Stimulated activated naive CD8-positive, alpha-beta T cell treated with anti-CD3 and anti-CD28 coated beads, Interleukin-15, amount 100 ng/mL, for 72 hours (primary cell): Measurements from ENCODE around the gene PPP2R2B.

ENCODE experiments used
- ATAC-seq: fragments of 150-1000 bp; cut with Tn5 transposase; 2 replicates; pipeline ENCODE4 v1.10.0; 2021; ENCODE audit warnings: mild to moderate bottlenecking, moderate library complexity
- DNase-seq, 2 donors: peaks; one replicate each; pipeline ENCODE4 v3.0.0; 2021 to 2022
- H3K27ac Mint-ChIP-seq, 2 donors: one replicate each; pipeline ENCODE4 v1.8.0; 2022; ENCODE audit warnings: mild to moderate bottlenecking in 2 of 2, mixed read lengths in 2 of 2, moderate library complexity in 2 of 2
- H3K27me3 Mint-ChIP-seq: one replicate; pipeline ENCODE4 v1.8.0; 2022; ENCODE audit warnings: mixed read lengths
- H3K4me1 Mint-ChIP-seq: one replicate; pipeline ENCODE4 v1.8.0; 2022; ENCODE audit warnings: mild to moderate bottlenecking, mixed read lengths
- H3K4me3 Mint-ChIP-seq, 2 donors: one replicate each; pipeline ENCODE4 v1.8.0; 2022; ENCODE audit warnings: mild to moderate bottlenecking in 2 of 2, mixed read lengths in 2 of 2, moderate library complexity in 1 of 2
- H3K9me3 Mint-ChIP-seq, 2 donors: one replicate each; pipeline ENCODE4 v1.8.0; 2022; ENCODE audit warnings: mixed read lengths in 2 of 2

The PPP2R2B gene

DNA sequence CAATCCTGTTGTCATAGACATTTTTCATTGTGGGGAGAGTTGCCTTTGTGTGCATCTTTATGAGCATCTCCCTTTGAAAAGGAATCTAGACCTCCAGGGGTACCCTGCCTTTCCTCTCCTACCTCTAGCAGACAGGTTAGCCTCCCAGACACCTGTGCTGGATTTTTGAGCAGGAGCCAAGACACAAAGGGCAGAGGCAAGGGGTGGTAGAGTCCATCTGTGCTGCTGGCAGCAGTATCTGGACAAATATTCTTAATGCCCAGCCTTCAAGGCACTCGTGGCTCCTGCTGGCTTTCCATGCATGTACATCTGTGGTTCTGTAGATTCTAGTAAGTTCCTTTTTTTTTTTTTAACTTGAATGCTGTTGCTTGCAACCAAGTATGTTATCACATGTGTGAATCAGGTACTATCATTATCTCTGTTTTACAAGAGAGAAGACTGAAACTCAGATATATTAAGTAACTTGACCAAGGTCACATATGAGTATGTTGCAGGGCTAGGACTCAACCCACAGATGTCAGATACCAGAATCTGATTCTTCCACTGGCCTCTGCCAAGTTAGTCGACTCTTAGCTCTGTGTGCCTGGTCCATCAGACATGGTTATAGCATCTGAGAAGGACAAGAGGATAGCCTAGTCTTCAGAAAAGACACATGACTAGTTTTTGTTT is 329.6 kb downstream of the PPP2R2B start:
- no peak overlapping the region for H3K27ac Mint-ChIP-seq
- no peak overlapping the region for H3K4me3 Mint-ChIP-seq
- ATAC-seq (no peak), DNase-seq (no peak)
- H3K9me3 Mint-ChIP-seq: no peaks in the 10 kb centered on the region
- no peaks in the 10 kb centered on the region for H3K4me1 Mint-ChIP-seq
- peaks cover 7% of the 10 kb centered on the region for H3K27me3 Mint-ChIP-seq

DNA sequence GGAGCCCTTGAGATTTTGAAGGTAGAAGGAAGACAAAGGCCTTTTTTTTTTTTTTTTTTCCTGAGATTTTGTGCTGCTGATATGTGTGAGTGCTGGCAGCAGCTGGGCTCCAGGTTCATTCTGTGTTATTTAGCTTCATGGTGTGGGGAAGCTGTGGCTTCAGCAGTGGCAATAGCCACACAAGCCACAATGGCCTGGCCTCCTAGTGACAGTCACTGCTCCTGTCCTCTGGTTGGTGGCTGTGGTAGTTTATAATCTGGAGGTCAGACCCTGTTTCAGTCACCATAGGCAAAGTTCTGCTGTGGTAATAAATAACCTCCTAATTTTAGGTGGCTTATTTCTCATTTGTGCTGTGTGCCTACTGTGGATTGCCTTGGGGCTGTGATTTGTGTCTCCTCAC is 334.3 kb downstream of the PPP2R2B start:
- Mint-ChIP-seq H3K27me3 (peaks cover 16% of the 10 kb centered on the region), H3K4me3 (no peak overlapping the region), H3K27ac (no peak overlapping the region), H3K4me1 (no peaks in the 10 kb centered on the region), H3K9me3 (no peaks in the 10 kb centered on the region)
- DNase-seq: no peak
- no peak for ATAC-seq

DNA sequence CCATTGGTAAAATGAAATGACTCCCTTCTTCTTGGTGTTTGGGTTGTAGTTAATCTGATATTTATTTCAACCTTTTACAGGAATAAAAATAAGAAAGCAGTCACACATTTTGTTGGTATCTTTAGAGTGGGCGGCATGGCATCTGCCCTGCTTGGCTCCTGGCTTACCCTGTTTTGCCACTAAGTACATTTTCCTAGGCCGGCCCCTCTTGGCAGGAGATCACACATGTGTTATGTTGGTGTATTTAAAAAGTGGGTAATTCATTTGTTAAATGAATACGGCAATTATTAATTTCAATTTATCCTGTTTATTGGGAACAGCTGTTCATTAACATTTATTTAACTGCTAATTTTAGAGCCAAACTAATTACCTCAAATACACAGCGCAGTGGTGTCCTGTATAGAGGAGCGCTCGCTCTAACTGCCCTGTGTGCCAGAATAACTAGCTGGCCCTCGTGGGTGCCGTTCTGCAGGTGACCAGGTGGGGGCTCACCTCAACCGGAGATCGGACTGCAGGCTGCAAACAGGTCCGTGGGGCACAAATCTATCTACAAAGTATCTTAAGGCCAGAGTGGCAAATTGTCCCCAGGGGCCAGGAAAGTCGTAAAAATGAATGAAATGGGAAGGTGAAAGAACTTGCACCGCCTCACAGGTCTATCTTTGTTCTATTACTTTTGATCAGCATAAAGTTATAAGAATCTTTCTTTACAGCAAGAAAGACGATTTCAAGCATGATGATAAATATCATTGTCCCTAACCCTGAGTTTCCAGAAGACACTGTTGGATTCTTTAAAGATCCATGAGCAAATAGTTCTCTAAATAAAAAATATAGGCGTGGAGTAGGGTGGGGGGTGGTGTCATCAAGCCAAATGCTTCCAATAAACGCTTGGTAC is 336.4 kb downstream of the PPP2R2B start:
- peak; percentile 68 to 70 for DNase-seq
- ATAC-seq: peak; percentile 83
- no peak overlapping the region for H3K4me3 Mint-ChIP-seq
- H3K4me1 Mint-ChIP-seq: no peaks in the 10 kb centered on the region
- H3K27ac Mint-ChIP-seq: no peak overlapping the region
- H3K9me3 Mint-ChIP-seq: no peaks in the 10 kb centered on the region
- H3K27me3 Mint-ChIP-seq: peaks cover 8% of the 10 kb centered on the region

DNA sequence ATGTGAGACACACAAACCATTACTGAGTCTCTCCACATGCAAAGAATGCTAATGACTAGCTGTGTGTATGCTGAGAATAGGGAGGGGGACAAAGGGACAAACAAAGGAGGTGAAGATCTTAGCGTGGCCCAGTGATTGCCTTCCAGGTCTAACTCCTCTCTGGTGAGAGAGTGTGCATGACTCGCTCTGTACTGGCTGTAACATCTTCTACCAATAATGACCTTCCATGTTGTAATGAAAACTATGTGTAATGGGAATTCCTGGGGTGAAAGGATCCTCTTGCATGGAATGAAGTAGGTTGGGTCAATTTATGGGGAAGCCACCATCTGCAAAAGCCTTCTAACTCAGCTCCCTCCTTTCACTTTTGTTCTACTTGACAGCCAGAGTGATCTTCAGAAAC is 338.1 kb downstream of the PPP2R2B start:
- Mint-ChIP-seq H3K4me1 (no peaks in the 10 kb centered on the region), H3K27ac (no peak overlapping the region), H3K9me3 (no peaks in the 10 kb centered on the region), H3K4me3 (no peak overlapping the region), H3K27me3 (peaks cover 8% of the 10 kb centered on the region)
- no peak for ATAC-seq
- no peak for DNase-seq

DNA sequence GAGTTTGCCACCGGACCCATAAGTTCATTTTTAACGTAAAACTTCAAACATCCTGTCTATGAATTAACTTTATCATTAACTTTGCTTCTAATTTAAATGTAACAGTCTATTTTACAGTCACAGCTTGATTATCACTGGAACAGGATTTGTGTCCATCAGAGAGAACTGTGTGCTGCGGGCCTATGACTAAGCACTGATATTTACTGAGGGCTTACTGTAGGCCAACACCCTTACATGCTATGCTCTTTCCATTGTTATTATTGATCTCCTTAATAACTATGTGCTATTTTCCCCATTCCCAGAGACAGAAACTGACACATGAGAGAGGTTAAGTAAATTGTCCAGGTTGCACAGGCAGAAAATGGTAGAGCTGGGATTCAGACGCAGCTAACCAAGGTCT is 338.6 kb downstream of the PPP2R2B start:
- no peaks in the 10 kb centered on the region for H3K9me3 Mint-ChIP-seq
- H3K27me3 Mint-ChIP-seq: peaks cover 8% of the 10 kb centered on the region
- no peaks in the 10 kb centered on the region for H3K4me1 Mint-ChIP-seq
- no peak for ATAC-seq
- H3K27ac Mint-ChIP-seq: no peak overlapping the region
- no peak overlapping the region for H3K4me3 Mint-ChIP-seq
- no peak for DNase-seq

DNA sequence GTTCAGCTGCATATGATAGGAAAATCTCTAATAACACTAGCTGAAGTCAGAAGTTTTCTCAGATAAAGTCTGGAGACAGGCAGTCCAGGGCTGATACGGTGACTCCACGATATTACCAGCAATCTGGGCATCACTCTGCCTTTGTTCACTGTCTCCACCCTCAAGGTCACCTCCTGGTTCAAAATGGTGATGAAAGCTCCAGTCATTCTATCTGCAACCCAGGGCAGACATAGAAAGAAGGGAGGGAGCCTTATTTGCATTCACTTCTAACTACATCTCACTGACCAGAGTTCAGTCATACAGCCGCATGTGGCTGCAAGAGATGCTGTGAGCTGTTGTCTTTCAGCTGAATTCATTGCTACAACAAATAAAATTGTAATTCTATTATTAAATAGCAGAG is 340.1 kb downstream of the PPP2R2B start:
- no peak for ATAC-seq
- DNase-seq: no peak
- H3K27me3 Mint-ChIP-seq: peaks cover 8% of the 10 kb centered on the region
- no peak overlapping the region for H3K4me3 Mint-ChIP-seq
- H3K9me3 Mint-ChIP-seq: no peaks in the 10 kb centered on the region
- H3K4me1 Mint-ChIP-seq: peaks cover 2% of the 10 kb centered on the region
- H3K27ac Mint-ChIP-seq: no peak overlapping the region

DNA sequence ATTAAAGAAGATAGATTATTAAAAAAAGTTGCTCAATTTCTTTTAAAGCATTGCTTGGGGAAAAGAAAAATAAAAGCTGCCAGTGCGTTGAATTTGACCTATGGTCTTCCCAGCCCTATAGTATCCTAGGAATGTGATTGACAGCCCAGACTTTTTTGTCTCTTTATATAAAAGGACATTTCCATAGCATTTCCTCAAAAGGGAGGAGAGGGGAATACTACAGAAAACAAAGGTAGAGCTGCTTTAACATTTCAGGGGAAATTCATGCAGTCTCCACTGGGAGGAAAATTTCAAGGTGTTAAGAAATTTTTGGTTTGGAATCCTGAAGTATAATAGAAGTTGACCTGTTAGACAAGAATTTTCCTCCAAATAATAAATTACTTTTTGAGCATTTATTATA is 344.7 kb downstream of the PPP2R2B start:
- ATAC-seq (no peak), DNase-seq (no peak)
- Mint-ChIP-seq H3K4me3 (no peak overlapping the region), H3K27me3 (no peaks in the 10 kb centered on the region), H3K4me1 (peaks cover 7% of the 10 kb centered on the region), H3K27ac (no peak overlapping the region), H3K9me3 (no peaks in the 10 kb centered on the region)

DNA sequence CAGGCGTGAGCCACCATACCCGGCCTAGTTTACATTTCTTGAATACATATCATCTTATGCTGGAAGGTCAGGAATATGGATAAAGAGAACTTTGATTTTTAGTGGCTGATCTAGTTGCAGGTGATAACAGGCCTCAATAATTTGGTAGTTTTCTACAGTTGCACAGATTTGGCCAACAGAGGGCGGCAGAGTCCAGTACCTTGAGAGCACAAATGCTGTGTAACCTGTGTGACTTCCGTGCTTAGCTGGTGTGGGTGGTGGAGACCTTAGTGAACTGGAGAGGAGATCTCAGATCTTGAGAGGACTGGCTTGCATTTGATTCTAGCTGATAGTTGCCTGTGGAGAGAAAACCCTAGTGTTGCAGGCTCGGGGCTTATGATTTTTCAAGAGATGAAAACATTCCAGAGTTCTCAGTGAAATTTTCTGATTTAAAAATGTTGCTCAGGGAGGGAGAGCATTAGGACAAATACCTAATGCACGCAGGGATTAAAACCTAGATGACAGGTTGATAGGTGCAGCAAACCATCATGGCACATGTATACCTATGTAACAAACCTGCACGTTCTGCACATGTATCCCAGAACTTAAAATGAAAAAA is 345.2 kb downstream of the PPP2R2B start:
- DNase-seq: peak; percentile 68 to 76
- Mint-ChIP-seq H3K9me3 (no peaks in the 10 kb centered on the region), H3K27ac (no peak overlapping the region), H3K27me3 (no peaks in the 10 kb centered on the region), H3K4me3 (no peak overlapping the region), H3K4me1 (peaks cover 7% of the 10 kb centered on the region)
- peak; percentile 93 for ATAC-seq
